GM10266 (cell line): ENCODE measurements around the gene TMEM120A.

Source experiments
- DNase-seq: peaks from one replicate; pipeline ENCODE4 v3.0.0; 2012; ENCODE audit errors: extremely low spot score
- TF ChIP-seq, protein P1 (sequence below): IDR thresholded peaks from 2 replicates; pipeline ENCODE4 v1.5.1; 2012; ENCODE audit warnings: mild to moderate bottlenecking, low read depth; ENCODE audit not compliant: control insufficient read depth, insufficient read depth; ENCODE audit errors: missing control alignments

Gene TMEM120A

DNA sequence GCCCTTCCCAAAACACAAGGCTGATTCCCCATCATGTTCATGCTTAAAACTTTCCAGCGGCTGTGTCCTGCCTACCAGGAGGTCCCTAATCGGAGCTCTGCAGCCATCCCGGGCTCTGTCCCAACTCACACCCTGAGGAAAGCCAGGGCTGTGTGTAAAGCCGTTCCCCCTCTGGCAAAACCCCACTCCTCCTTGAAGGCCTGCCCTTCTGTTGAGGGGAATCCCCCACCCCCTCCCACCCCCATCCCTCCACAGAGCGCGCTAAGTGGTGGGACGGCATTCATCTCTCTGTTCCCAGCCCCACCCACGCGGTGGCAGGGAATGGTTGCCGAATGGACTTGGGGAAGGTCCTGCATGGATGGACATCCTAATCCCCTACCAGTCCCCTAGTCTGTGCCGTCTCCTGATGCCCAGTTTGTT, 667 bp upstream of the TMEM120A start:
- TF ChIP-seq, protein P1, sequence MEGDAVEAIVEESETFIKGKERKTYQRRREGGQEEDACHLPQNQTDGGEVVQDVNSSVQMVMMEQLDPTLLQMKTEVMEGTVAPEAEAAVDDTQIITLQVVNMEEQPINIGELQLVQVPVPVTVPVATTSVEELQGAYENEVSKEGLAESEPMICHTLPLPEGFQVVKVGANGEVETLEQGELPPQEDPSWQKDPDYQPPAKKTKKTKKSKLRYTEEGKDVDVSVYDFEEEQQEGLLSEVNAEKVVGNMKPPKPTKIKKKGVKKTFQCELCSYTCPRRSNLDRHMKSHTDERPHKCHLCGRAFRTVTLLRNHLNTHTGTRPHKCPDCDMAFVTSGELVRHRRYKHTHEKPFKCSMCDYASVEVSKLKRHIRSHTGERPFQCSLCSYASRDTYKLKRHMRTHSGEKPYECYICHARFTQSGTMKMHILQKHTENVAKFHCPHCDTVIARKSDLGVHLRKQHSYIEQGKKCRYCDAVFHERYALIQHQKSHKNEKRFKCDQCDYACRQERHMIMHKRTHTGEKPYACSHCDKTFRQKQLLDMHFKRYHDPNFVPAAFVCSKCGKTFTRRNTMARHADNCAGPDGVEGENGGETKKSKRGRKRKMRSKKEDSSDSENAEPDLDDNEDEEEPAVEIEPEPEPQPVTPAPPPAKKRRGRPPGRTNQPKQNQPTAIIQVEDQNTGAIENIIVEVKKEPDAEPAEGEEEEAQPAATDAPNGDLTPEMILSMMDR: no peak
- DNase-seq: no peak

DNA sequence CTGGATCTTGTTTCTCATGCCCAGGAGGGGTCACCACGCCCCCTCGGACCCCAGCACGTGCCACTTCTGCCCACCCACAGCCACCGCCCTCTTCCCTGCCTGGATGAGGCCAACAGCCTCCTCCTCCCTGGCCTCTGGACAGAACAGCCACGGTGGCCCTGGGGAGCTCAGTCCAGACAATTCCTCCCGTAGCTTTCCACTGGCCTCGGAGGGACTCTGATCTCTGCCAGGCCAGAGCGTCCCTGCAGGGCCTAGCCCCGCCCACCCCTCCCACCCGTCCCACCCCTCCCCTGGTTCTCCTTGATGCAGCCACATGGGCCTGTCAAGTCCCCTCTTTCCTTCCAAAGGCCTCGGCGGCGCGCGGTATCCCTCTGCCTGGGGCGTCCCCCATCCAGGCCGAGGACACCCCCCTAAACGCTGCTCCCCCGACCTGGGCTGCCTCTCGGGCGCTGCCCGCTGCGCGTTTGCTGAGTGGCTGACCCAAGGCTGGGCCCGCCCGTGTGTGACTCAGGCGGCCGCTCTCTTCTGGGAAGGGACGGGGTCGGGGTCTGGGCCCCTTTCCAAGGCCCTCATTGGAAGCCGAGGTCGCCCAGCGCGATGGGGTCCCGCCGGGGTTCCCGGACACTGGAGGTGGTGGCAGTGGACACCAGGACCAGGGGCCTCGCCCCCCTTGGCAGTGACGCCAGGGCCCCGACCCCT, 557 bp downstream of the TMEM120A start:
- TF ChIP-seq, protein P1: no peak
- peak; percentile 72 for DNase-seq

DNA sequence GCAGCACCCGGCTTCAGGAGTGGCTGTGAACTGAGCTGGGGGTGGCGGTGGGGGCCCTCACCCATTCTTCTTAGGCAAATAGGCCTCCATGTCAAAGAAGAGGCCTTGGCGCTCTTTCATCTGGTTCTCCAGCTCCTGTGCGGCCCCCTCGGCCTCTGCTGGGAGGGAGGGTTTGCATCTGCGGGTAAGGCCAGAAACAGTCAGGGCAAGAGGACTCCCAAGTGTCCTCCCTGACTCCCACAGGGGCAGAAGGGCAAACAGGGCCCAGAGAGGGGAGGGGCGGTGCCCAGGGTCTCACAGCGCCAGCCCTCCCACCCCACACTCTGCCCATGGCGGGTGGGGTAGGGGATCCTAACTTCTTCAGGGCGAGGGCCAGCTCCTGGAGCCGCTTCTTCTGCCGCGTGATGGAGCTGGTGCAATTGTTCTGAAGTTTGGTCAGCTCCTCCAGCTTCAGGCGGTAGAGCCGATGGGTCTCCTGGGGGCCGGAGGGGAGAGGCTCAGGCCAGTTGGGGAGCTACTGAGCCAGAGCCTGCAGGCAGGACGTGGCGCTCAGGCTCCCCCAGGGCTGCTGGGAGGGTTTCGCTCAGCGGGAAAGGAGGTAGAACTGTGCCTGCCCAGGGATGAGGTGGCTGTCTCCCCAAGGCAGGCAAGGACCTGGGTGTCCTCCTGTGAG, 2.2 kb downstream of the TMEM120A start:
- TF ChIP-seq, protein P1: no peak
- no peak for DNase-seq

DNA sequence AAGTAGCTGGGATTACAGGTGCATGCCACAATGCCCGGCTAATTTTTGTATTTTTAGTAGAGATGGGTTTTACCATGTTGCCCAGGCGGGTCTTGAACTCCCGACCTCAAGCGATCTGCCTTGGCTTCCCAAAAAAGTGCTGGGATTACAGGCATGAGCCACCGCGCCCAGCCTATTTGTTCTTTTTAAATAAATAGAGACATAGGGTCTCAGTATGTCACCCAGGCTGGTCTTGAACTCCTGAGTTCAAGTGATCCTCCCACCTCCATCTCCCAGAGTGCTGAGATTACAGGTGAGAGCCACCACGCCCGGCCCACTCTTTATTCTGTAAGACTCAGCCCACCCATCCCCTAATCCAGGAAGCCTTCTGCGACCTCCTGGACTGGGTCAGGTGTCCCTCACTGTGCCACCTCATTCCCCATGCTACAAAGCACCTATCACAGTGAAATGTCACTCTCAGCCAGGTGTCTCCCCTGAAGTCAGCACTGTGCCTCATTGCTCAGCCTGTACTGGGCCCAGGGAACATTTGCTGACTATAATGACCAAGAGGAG, 2.8 kb downstream of the TMEM120A start:
- no peak for DNase-seq
- TF ChIP-seq, protein P1: no peak

DNA sequence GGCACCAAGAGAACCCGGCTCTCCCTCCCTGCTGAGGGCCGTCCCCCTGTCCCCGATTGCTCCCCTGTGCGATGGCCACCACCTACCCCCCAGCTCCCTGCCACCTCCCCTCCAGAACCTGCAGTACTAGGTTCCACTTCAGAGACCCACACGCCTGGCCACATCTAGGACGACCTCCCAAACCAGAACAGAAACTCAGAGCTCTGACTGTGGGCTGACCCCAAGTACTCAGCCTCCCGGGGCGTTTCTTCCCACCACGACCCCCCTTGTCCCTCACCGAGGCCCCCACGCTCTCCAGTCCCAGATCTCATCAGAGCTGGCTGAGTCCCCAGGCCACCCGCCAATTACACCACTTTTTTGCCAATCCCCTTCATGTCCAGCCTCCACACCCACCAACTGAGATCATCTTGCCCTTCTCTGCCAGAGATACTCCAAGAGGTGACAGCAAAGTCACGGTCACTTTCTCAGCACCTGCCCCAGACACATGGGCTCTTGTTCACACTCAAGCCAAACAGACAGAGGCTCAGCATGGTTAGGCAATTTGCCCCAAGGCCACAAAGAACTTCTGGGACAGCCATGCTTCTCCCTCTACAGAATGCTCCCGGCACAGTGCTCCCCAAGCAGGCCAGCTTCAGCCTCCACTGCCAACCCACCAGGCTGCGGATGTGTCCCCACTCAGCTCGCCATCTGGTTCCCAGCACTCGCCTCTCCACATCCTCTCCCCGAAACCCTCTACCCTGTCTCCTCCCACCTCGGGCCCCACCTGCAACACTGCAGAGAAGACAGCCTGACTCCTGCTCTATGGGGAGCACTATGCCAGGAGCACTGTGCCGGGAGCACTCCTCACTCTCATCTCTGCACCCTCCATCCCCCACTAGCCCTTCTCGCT, 4.7 kb downstream of the TMEM120A start:
- DNase-seq: peak; percentile 47
- TF ChIP-seq, protein P1: no peak

DNA sequence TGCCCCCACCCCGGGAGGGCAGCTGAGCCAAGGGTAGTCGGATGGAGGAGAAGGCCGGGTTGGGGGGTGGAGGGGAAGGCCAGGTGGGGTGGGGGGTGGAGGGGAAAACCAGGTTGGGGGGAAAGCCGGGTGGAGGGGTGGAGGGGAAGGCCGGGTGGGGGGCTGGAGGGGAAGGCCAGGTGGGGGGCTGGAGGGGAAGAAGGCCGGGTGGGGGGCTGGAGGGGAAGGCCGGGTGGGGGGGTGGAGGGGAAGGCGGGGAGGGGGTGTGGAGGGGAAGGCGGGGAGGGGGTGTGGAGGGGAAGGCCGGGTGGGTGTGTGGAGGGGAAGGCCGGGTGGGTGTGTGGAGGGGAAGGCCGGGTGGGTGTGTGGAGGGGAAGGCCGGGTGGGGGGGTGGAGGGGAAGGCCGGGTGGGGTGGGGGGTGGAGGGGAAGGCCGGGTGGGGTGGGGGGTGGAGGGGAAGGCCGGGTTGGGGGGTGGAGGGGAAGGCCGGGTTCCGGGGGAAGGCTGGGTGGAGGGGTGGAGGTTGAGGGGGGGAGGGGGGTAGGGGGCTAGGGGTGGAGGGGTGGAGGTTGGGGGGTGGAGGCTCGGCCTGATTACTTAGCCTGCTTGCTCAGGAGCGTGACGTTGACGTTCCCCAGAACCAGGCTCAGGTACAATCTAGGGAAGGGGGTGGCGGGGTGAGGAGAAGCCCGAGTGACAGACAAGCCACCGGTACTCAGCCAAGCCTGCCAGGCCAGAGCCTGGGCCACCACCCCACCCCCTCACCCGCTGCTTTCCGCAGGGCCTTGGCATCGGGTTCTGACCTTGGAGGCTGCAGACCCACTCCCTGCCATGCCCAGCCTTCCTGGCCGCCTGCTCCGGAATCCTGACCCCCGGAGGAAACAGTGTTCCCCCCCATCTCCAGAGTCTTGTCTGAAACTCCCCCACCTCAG, 5.6 kb downstream of the TMEM120A start:
- TF ChIP-seq, protein P1: no peak
- peak; percentile 53 for DNase-seq
